Activated naive CD8-positive, alpha-beta T cell treated with anti-CD3 and anti-CD28 coated beads for 36 hours (primary cell): ENCODE measurements around the gene PLXND1. TPM values are rescaled to one million over a fixed set of nuclear protein-coding genes. Genes with fewer than 3 reads are reported as not detected.

Experiments used
- DNase-seq: peaks from one replicate; pipeline ENCODE4 v3.0.0; 2021
- H3K27ac Mint-ChIP-seq: one replicate; pipeline ENCODE4 v1.8.0; 2022; ENCODE audit warnings: mild to moderate bottlenecking, moderate library complexity, mixed read lengths
- H3K27me3 Mint-ChIP-seq: one replicate; pipeline ENCODE4 v1.8.0; 2022; ENCODE audit warnings: mild to moderate bottlenecking, mixed read lengths
- H3K36me3 Mint-ChIP-seq: one replicate; pipeline ENCODE4 v1.8.0; 2021; ENCODE audit warnings: mild to moderate bottlenecking, mixed read lengths
- H3K4me1 Mint-ChIP-seq: one replicate; pipeline ENCODE4 v1.8.0; 2021; ENCODE audit warnings: mixed read lengths
- H3K4me3 Mint-ChIP-seq: one replicate; pipeline ENCODE4 v1.8.0; 2022; ENCODE audit warnings: mild to moderate bottlenecking, moderate library complexity, mixed read lengths
- H3K9me3 Mint-ChIP-seq: one replicate; pipeline ENCODE4 v1.8.0; 2022; ENCODE audit warnings: mixed read lengths
- total RNA-seq, 2 experiments: library from RNA; stranded (reverse); gene quantifications; one replicate each; pipeline ENCODE4 v1.2.3, GENCODE V29; 2021

PLXND1 gene
- total RNA-seq, 2 experiments from 2014 or later: 1.5 to 1.6 TPM

GRCh38 chr3:129603561-129603942 is 2.9 kb downstream of the PLXND1 start:
- no peaks in the 10 kb centered on the region for H3K36me3 Mint-ChIP-seq
- peaks cover 11% of the 10 kb centered on the region for H3K4me1 Mint-ChIP-seq
- H3K27me3 Mint-ChIP-seq: peaks cover 32% of the 10 kb centered on the region
- H3K27ac Mint-ChIP-seq: no peak overlapping the region
- no peak for DNase-seq
- H3K4me3 Mint-ChIP-seq: no peak overlapping the region
- H3K9me3 Mint-ChIP-seq: no peaks in the 10 kb centered on the region

GRCh38 chr3:129602730-129603560 is 3.5 kb downstream of the PLXND1 start:
- Mint-ChIP-seq H3K27ac (no peak overlapping the region), H3K4me3 (no peak overlapping the region), H3K4me1 (peaks cover 11% of the 10 kb centered on the region), H3K9me3 (no peaks in the 10 kb centered on the region), H3K36me3 (no peaks in the 10 kb centered on the region), H3K27me3 (peaks cover 29% of the 10 kb centered on the region)
- no peak for DNase-seq

- no peaks in the 10 kb centered on the region for H3K36me3 Mint-ChIP-seq
- H3K27me3 Mint-ChIP-seq: peaks cover 27% of the 10 kb centered on the region
- H3K27ac Mint-ChIP-seq: no peak overlapping the region
- peaks cover 10% of the 10 kb centered on the region for H3K4me1 Mint-ChIP-seq
- no peaks in the 10 kb centered on the region for H3K9me3 Mint-ChIP-seq
- no peak overlapping the region for H3K4me3 Mint-ChIP-seq
- no peak for DNase-seq
These were observed 4.2 kb downstream of the PLXND1 start for GRCh38 chr3:129602309-129602708.

GRCh38 chr3:129601713-129602112 is 4.8 kb downstream of the PLXND1 start:
- H3K4me1 Mint-ChIP-seq: peaks cover 5% of the 10 kb centered on the region

GRCh38 chr3:129600348-129600747 is 6.1 kb downstream of the PLXND1 start:
- Mint-ChIP-seq H3K4me3 (no peak overlapping the region), H3K27ac (no peak overlapping the region), H3K4me1 (peaks cover 2% of the 10 kb centered on the region), H3K27me3 (peaks cover 17% of the 10 kb centered on the region), H3K36me3 (no peaks in the 10 kb centered on the region), H3K9me3 (no peaks in the 10 kb centered on the region)
- no peak for DNase-seq

More at GRCh38 chr3:129601713-129602112, 4.8 kb downstream of the PLXND1 start:
- H3K36me3 Mint-ChIP-seq: no peaks in the 10 kb centered on the region
- DNase-seq: no peak
- H3K27ac Mint-ChIP-seq: no peak overlapping the region
- no peaks in the 10 kb centered on the region for H3K9me3 Mint-ChIP-seq
- no peak overlapping the region for H3K4me3 Mint-ChIP-seq
- peaks cover 21% of the 10 kb centered on the region for H3K27me3 Mint-ChIP-seq

GRCh38 chr3:129599607-129600006 is 6.9 kb downstream of the PLXND1 start:
- DNase-seq: no peak
- Mint-ChIP-seq H3K4me3 (no peak overlapping the region), H3K4me1 (peaks cover 2% of the 10 kb centered on the region), H3K27ac (no peak overlapping the region), H3K36me3 (no peaks in the 10 kb centered on the region), H3K9me3 (no peaks in the 10 kb centered on the region), H3K27me3 (peaks cover 17% of the 10 kb centered on the region)

- Mint-ChIP-seq H3K9me3 (no peaks in the 10 kb centered on the region), H3K4me3 (no peak overlapping the region), H3K27me3 (peaks cover 16% of the 10 kb centered on the region), H3K36me3 (no peaks in the 10 kb centered on the region), H3K27ac (no peak overlapping the region), H3K4me1 (peaks cover 8% of the 10 kb centered on the region)
- DNase-seq: no peak
These were observed 7.4 kb downstream of the PLXND1 start for GRCh38 chr3:129599073-129599472.

GRCh38 chr3:129598484-129598883 is 8.0 kb downstream of the PLXND1 start:
- H3K36me3 Mint-ChIP-seq: no peaks in the 10 kb centered on the region
- H3K27me3 Mint-ChIP-seq: peaks cover 18% of the 10 kb centered on the region

GRCh38 chr3:129598000-129598381 is 8.5 kb downstream of the PLXND1 start:
- H3K27me3 Mint-ChIP-seq: peaks cover 23% of the 10 kb centered on the region
- peaks cover 18% of the 10 kb centered on the region for H3K4me1 Mint-ChIP-seq
- H3K4me3 Mint-ChIP-seq: no peak overlapping the region
- H3K36me3 Mint-ChIP-seq: no peaks in the 10 kb centered on the region
- H3K9me3 Mint-ChIP-seq: no peaks in the 10 kb centered on the region
- no peak for DNase-seq
- no peak overlapping the region for H3K27ac Mint-ChIP-seq

More at GRCh38 chr3:129598484-129598883, 8.0 kb downstream of the PLXND1 start:
- no peak overlapping the region for H3K4me3 Mint-ChIP-seq
- H3K9me3 Mint-ChIP-seq: no peaks in the 10 kb centered on the region
- no peak overlapping the region for H3K27ac Mint-ChIP-seq
- peaks cover 13% of the 10 kb centered on the region for H3K4me1 Mint-ChIP-seq
- no peak for DNase-seq

- H3K4me3 Mint-ChIP-seq: no peak overlapping the region
- no peak for DNase-seq
- H3K36me3 Mint-ChIP-seq: no peaks in the 10 kb centered on the region
- H3K4me1 Mint-ChIP-seq: peaks cover 20% of the 10 kb centered on the region
- H3K27ac Mint-ChIP-seq: no peak overlapping the region
- H3K9me3 Mint-ChIP-seq: no peaks in the 10 kb centered on the region
- H3K27me3 Mint-ChIP-seq: peaks cover 24% of the 10 kb centered on the region
These were observed 9.1 kb downstream of the PLXND1 start for GRCh38 chr3:129597087-129597999.

- Mint-ChIP-seq H3K4me1 (peaks cover 20% of the 10 kb centered on the region), H3K36me3 (no peaks in the 10 kb centered on the region), H3K27me3 (peaks cover 30% of the 10 kb centered on the region), H3K27ac (no peak overlapping the region), H3K4me3 (no peak overlapping the region), H3K9me3 (no peaks in the 10 kb centered on the region)
- no peak for DNase-seq
These were observed 10.0 kb downstream of the PLXND1 start for GRCh38 chr3:129596194-129597086.

- Mint-ChIP-seq H3K4me3 (no peak overlapping the region), H3K27me3 (peaks cover 33% of the 10 kb centered on the region), H3K36me3 (no peaks in the 10 kb centered on the region), H3K27ac (no peak overlapping the region), H3K4me1 (peaks cover 20% of the 10 kb centered on the region), H3K9me3 (no peaks in the 10 kb centered on the region)
- DNase-seq: no peak
These were observed 10.8 kb downstream of the PLXND1 start for GRCh38 chr3:129595544-129596193.

- H3K36me3 Mint-ChIP-seq: no peaks in the 10 kb centered on the region
- H3K4me1 Mint-ChIP-seq: peaks cover 20% of the 10 kb centered on the region
- peaks cover 33% of the 10 kb centered on the region for H3K27me3 Mint-ChIP-seq
- no peak overlapping the region for H3K4me3 Mint-ChIP-seq
- H3K27ac Mint-ChIP-seq: no peak overlapping the region
- DNase-seq: no peak
- no peaks in the 10 kb centered on the region for H3K9me3 Mint-ChIP-seq
These were observed 11.5 kb downstream of the PLXND1 start for GRCh38 chr3:129594907-129595390.

- Mint-ChIP-seq H3K27ac (no peak overlapping the region), H3K4me3 (no peak overlapping the region), H3K9me3 (no peaks in the 10 kb centered on the region), H3K27me3 (peaks cover 33% of the 10 kb centered on the region), H3K36me3 (no peaks in the 10 kb centered on the region), H3K4me1 (peaks cover 18% of the 10 kb centered on the region)
- DNase-seq: no peak
These were observed 12.1 kb downstream of the PLXND1 start for GRCh38 chr3:129594409-129594808.
